ENCODE measurements around the gene RNF38.

RNF38 gene

DNA sequence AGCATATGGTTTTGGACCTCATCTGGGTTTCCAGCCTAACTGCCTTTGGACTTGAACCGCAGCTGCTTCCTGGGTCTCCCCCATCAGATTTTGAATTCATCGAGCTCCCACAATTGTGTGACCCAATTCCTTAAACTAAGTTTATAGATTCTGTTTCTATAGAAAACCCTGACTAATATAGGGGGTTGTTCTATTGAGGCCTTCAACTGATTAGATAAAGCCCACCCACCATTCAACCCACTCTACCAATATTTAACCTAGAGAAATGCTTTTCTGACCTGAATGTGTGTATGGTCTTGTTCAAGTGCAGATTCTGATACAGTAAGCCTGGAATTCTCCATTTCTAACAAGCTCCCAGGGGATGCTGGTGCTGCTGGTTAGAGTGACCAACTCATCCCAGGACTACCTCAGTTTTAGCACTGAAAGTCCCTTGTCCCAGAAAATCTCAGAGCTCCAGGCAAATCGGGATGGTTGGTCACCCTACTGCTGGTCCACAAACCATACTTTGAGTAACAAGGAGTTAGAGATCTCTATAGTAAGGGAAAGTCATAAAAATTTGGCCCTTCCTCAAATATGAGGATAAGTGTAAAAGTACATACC lies 110.1 kb downstream of the RNF38 start:
- DNase-seq, result no peak

DNA sequence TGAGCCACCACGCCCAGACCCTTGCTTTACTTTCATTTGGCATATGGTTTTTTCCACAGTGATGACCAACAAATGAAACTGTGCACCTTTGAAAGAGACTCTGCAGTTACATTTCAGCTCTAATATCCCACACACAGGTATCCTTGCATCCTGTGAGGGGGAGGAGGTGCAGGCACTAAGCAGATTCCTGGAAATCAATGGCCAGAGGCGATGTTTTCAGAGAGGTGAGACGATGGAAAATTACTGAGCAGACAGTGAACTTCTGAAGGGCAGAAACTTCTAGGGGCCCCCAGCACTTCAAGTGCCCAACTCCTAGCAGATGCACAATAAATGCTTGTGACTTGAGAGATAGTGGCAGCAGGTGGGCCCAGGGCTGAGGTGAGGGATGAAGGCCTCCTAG lies 112.0 kb downstream of the RNF38 start:
- DNase-seq, result no peak

Data from activated CD4-positive, alpha-beta T cell treated with anti-CD3 and anti-CD28 coated beads, Interleukin-2, amount 50 U/mL, for 4 hours (primary cell).